Loucy (cell line): ENCODE data around the gene CYB561D2.

Experiments used
- H2AFZ ChIP-seq: fragments of 200-600 bp; sonication (generic); 2 replicates; pipeline ENCODE4 v1.6.0; 2016; ENCODE audit warnings: antibody characterized with exemption, mild to moderate bottlenecking, low read length, moderate library complexity
- H3F3A ChIP-seq: fragments of 200-600 bp; 2 replicates; pipeline ENCODE4 v1.6.0; 2016; ENCODE audit warnings: antibody characterized with exemption, low read depth, mild to moderate bottlenecking
- H3K27me3 ChIP-seq: fragments of 200-600 bp; sonication (generic); 2 replicates; pipeline ENCODE4 v1.6.1; 2014; ENCODE audit warnings: low read length, mild to moderate bottlenecking; ENCODE audit not compliant: insufficient read depth, poor library complexity, severe bottlenecking
- H3K36me3 ChIP-seq: fragments of 200-600 bp; sonication (generic); 2 replicates; pipeline ENCODE4 v1.6.1; 2016; ENCODE audit warnings: low read length; ENCODE audit not compliant: insufficient read depth
- H3K4me1 ChIP-seq: fragments of 200-600 bp; sonication (generic); 2 replicates; pipeline ENCODE4 v1.5.1; 2014; ENCODE audit warnings: low read length, mild to moderate bottlenecking; ENCODE audit not compliant: insufficient read depth, poor library complexity, severe bottlenecking
- H3K4me2 ChIP-seq: fragments of 200-600 bp; sonication (generic); 2 replicates; pipeline ENCODE4 v1.6.0; 2014; ENCODE audit warnings: antibody characterized with exemption, low read length, low read depth, mild to moderate bottlenecking; ENCODE audit not compliant: poor library complexity, severe bottlenecking
- H3K4me3 ChIP-seq: fragments of 200-600 bp; sonication (generic); 2 replicates; pipeline ENCODE4 v1.5.1; 2014; ENCODE audit warnings: low read length, mild to moderate bottlenecking, mixed read lengths; ENCODE audit not compliant: poor library complexity, severe bottlenecking
- H3K79me2 ChIP-seq: fragments of 200-600 bp; sonication (generic); 2 replicates; pipeline ENCODE4 v1.6.1; 2014; ENCODE audit warnings: low read length; ENCODE audit not compliant: insufficient read depth
- H3K9ac ChIP-seq: fragments of 200-600 bp; sonication (generic); 2 replicates; pipeline ENCODE4 v1.6.0; 2014; ENCODE audit warnings: mild to moderate bottlenecking, low read depth, low read length, moderate library complexity; ENCODE audit not compliant: poor library complexity, severe bottlenecking
- H3K9me2 ChIP-seq: fragments of 200-600 bp; sonication (generic); replicated peaks from 2 replicates; pipeline ENCODE4 v1.6.1; 2016; ENCODE audit warnings: low read depth, low read length, mixed read lengths
- H3K9me3 ChIP-seq: fragments of 200-600 bp; sonication (generic); 2 replicates; pipeline ENCODE4 v1.6.1; 2014; ENCODE audit warnings: mild to moderate bottlenecking, antibody characterized with exemption, low read length, low read depth; ENCODE audit not compliant: insufficient read depth
- H4K20me1 ChIP-seq: fragments of 200-600 bp; sonication (generic); 2 replicates; pipeline ENCODE4 v1.6.0; 2014; ENCODE audit warnings: antibody characterized with exemption, low read length, mild to moderate bottlenecking; ENCODE audit not compliant: insufficient read depth, poor library complexity, severe bottlenecking
- CTCF ChIP-seq: fragments of 200-600 bp; sonication (generic); conservative IDR thresholded peaks from 2 replicates; pipeline ENCODE4 v1.5.1; 2014; ENCODE audit warnings: mild to moderate bottlenecking, antibody characterized with exemption, low read length
- EZH2phosphoT487 ChIP-seq: fragments of 200-600 bp; IDR thresholded peaks from 2 replicates; pipeline ENCODE4 v1.6.1; 2018; ENCODE audit warnings: antibody characterized with exemption, mild to moderate bottlenecking, moderate library complexity, borderline replicate concordance

CYB561D2 gene

GRCh38 chr3:50392101-50392715 lies 41.5 kb downstream of the CYB561D2 start:
- Histone ChIP-seq H2AFZ (no peak overlapping the region), H3K9me3 (no peaks in the 10 kb centered on the region), H3K4me3 (no peak overlapping the region), H3K9me2 (no peaks in the 10 kb centered on the region), H3K36me3 (no peaks in the 10 kb centered on the region), H3K9ac (no peak overlapping the region), H3K4me1 (peaks cover 18% of the 10 kb centered on the region), H4K20me1 (no peaks in the 10 kb centered on the region), H3K79me2 (no peaks in the 10 kb centered on the region), H3F3A (no peaks in the 10 kb centered on the region), H3K4me2 (peak overlapping the region; percentile 42), H3K27me3 (no peaks in the 10 kb centered on the region)
- TF ChIP-seq CTCF, result no peak
- TF ChIP-seq EZH2phosphoT487, result no peak

GRCh38 chr3:50393061-50393460 lies 42.4 kb downstream of the CYB561D2 start:
- H2AFZ ChIP-seq, result no peak overlapping the region
- H3F3A ChIP-seq, result no peaks in the 10 kb centered on the region
- TF ChIP-seq EZH2phosphoT487, result no peak
- no peak for TF ChIP-seq CTCF
- no peak overlapping the region for H3K9ac ChIP-seq
- H3K9me2 ChIP-seq, result no peaks in the 10 kb centered on the region
- no peaks in the 10 kb centered on the region for H3K36me3 ChIP-seq
- no peaks in the 10 kb centered on the region for H3K79me2 ChIP-seq
- H4K20me1 ChIP-seq, result no peaks in the 10 kb centered on the region
- H3K27me3 ChIP-seq, result no peaks in the 10 kb centered on the region
- H3K4me2 ChIP-seq, result no peak overlapping the region
- H3K9me3 ChIP-seq, result no peaks in the 10 kb centered on the region
- peaks cover 18% of the 10 kb centered on the region for H3K4me1 ChIP-seq
- no peak overlapping the region for H3K4me3 ChIP-seq

- Histone ChIP-seq H3K9ac (no peak overlapping the region), H3K27me3 (no peaks in the 10 kb centered on the region), H3F3A (no peaks in the 10 kb centered on the region), H3K9me3 (no peaks in the 10 kb centered on the region), H3K4me2 (no peak overlapping the region), H3K4me1 (peaks cover 22% of the 10 kb centered on the region), H3K36me3 (no peaks in the 10 kb centered on the region), H2AFZ (no peak overlapping the region), H3K79me2 (no peaks in the 10 kb centered on the region), H3K4me3 (no peak overlapping the region), H4K20me1 (no peaks in the 10 kb centered on the region), H3K9me2 (no peaks in the 10 kb centered on the region)
- TF ChIP-seq EZH2phosphoT487 (no peak), CTCF (no peak)
These were observed 44.6 kb downstream of the CYB561D2 start for GRCh38 chr3:50395070-50395860.
